ENCODE measurements around the gene ZDHHC14.

Gene ZDHHC14

DNA sequence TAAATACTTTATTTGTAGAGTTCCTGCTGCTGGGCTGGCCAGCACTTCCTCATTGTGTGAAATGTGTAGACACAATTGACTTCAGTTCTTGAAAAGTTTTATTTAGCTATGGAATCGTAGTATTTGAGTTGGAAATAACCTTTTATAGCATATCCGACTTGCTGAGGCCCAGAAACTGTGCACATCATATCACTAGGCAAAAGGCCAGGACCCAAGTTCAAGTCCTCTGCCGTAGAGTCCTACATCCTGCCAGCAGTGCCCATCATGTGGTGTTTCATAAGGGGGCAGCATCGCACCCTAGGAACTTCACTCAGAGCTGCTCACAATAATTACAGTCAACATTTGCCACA is 234.4 kb downstream of the ZDHHC14 start:
- H3K4me1 ChIP-seq (ENCODE audit: insufficient read depth, low read length), result peaks cover 29% of the 10 kb centered on the region
- no peaks in the 10 kb centered on the region for H3K27me3 ChIP-seq (ENCODE audit: control insufficient read depth in 1 of 2, insufficient read depth in 2 of 2, low read length in 2 of 2)
- no peaks in the 10 kb centered on the region for H3K9me3 ChIP-seq (ENCODE audit: low read length)
- no peak overlapping the region for H3K9ac ChIP-seq (ENCODE audit: low read length)
- H3K27ac ChIP-seq (ENCODE audit: low read depth, low read length), result no peak overlapping the region
- H3K4me3 ChIP-seq (ENCODE audit: low read depth in 1 of 2, low read length in 2 of 2), result no peak overlapping the region
- no peaks in the 10 kb centered on the region for H3K36me3 ChIP-seq (ENCODE audit: insufficient read depth, low read length)

DNA sequence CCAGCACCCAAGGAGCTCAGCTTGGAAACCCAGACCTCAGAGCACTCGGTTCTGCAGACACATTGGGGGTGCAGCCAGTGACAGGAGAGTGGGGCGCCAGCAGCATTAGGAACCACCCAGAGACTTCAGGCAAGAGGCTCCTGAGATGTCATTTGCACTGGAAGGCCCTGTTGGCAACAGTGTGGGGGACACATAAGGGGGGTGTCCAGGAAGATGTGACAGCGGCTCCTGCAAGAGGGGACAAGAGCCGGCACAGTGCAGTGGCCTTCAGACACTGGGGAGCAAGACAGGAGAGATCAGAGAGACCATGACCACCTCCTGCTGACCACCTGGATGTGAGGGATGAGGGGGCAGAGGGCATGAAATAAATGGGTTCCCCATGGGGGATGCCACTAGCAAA is 235.0 kb downstream of the ZDHHC14 start:
- no peaks in the 10 kb centered on the region for H3K9me3 ChIP-seq (ENCODE audit: low read length)
- no peaks in the 10 kb centered on the region for H3K36me3 ChIP-seq (ENCODE audit: insufficient read depth, low read length)
- peaks cover 29% of the 10 kb centered on the region for H3K4me1 ChIP-seq (ENCODE audit: insufficient read depth, low read length)
- no peaks in the 10 kb centered on the region for H3K27me3 ChIP-seq (ENCODE audit: control insufficient read depth in 1 of 2, insufficient read depth in 2 of 2, low read length in 2 of 2)
- H3K9ac ChIP-seq (ENCODE audit: low read length), result no peak overlapping the region
- no peak overlapping the region for H3K4me3 ChIP-seq (ENCODE audit: low read depth in 1 of 2, low read length in 2 of 2)
- H3K27ac ChIP-seq (ENCODE audit: low read depth, low read length), result no peak overlapping the region

- Histone ChIP-seq H3K4me3 (ENCODE audit: low read depth in 1 of 2, low read length in 2 of 2) (no peak overlapping the region), H3K4me1 (ENCODE audit: insufficient read depth, low read length) (no peaks in the 10 kb centered on the region), H3K9ac (ENCODE audit: low read length) (no peak overlapping the region), H3K9me3 (ENCODE audit: low read length) (no peaks in the 10 kb centered on the region), H3K27ac (ENCODE audit: low read depth, low read length) (no peak overlapping the region), H3K36me3 (ENCODE audit: insufficient read depth, low read length) (no peaks in the 10 kb centered on the region), H3K27me3 (ENCODE audit: control insufficient read depth in 1 of 2, insufficient read depth in 2 of 2, low read length in 2 of 2) (no peaks in the 10 kb centered on the region)
Observed at GRCh38 chr6:157620944-157621343, 240.0 kb downstream of the ZDHHC14 start.

- H3K4me3 ChIP-seq (ENCODE audit: low read depth in 1 of 2, low read length in 2 of 2), result no peak overlapping the region
- H3K4me1 ChIP-seq (ENCODE audit: insufficient read depth, low read length), result no peaks in the 10 kb centered on the region
- H3K9ac ChIP-seq (ENCODE audit: low read length), result no peak overlapping the region
- no peak overlapping the region for H3K27ac ChIP-seq (ENCODE audit: low read depth, low read length)
- H3K9me3 ChIP-seq (ENCODE audit: low read length), result no peaks in the 10 kb centered on the region
- H3K36me3 ChIP-seq (ENCODE audit: insufficient read depth, low read length), result no peaks in the 10 kb centered on the region
- no peaks in the 10 kb centered on the region for H3K27me3 ChIP-seq (ENCODE audit: control insufficient read depth in 1 of 2, insufficient read depth in 2 of 2, low read length in 2 of 2)
Observed at GRCh38 chr6:157621406-157621805, 240.4 kb downstream of the ZDHHC14 start.

GRCh38 chr6:157622427-157622826 is 241.4 kb downstream of the ZDHHC14 start:
- H3K36me3 ChIP-seq (ENCODE audit: insufficient read depth, low read length), result no peaks in the 10 kb centered on the region
- no peak overlapping the region for H3K4me3 ChIP-seq (ENCODE audit: low read depth in 1 of 2, low read length in 2 of 2)
- H3K27me3 ChIP-seq (ENCODE audit: control insufficient read depth in 1 of 2, insufficient read depth in 2 of 2, low read length in 2 of 2), result no peaks in the 10 kb centered on the region
- H3K4me1 ChIP-seq (ENCODE audit: insufficient read depth, low read length), result no peaks in the 10 kb centered on the region
- no peak overlapping the region for H3K9ac ChIP-seq (ENCODE audit: low read length)
- H3K27ac ChIP-seq (ENCODE audit: low read depth, low read length), result no peak overlapping the region
- no peaks in the 10 kb centered on the region for H3K9me3 ChIP-seq (ENCODE audit: low read length)

- Histone ChIP-seq H3K36me3 (ENCODE audit: insufficient read depth, low read length) (no peaks in the 10 kb centered on the region), H3K27ac (ENCODE audit: low read depth, low read length) (no peak overlapping the region), H3K9me3 (ENCODE audit: low read length) (no peaks in the 10 kb centered on the region), H3K27me3 (ENCODE audit: control insufficient read depth in 1 of 2, insufficient read depth in 2 of 2, low read length in 2 of 2) (no peaks in the 10 kb centered on the region), H3K4me1 (ENCODE audit: insufficient read depth, low read length) (no peaks in the 10 kb centered on the region), H3K4me3 (ENCODE audit: low read depth in 1 of 2, low read length in 2 of 2) (no peak overlapping the region), H3K9ac (ENCODE audit: low read length) (no peak overlapping the region)
Observed at GRCh38 chr6:157625111-157625510, 244.1 kb downstream of the ZDHHC14 start.

- Histone ChIP-seq H3K27me3 (ENCODE audit: control insufficient read depth in 1 of 2, insufficient read depth in 2 of 2, low read length in 2 of 2) (no peaks in the 10 kb centered on the region), H3K4me1 (ENCODE audit: insufficient read depth, low read length) (no peaks in the 10 kb centered on the region), H3K4me3 (ENCODE audit: low read depth in 1 of 2, low read length in 2 of 2) (no peak overlapping the region), H3K9ac (ENCODE audit: low read length) (no peak overlapping the region), H3K27ac (ENCODE audit: low read depth, low read length) (no peak overlapping the region), H3K36me3 (ENCODE audit: insufficient read depth, low read length) (no peaks in the 10 kb centered on the region), H3K9me3 (ENCODE audit: low read length) (no peaks in the 10 kb centered on the region)
Observed at GRCh38 chr6:157625764-157626163, 244.8 kb downstream of the ZDHHC14 start.

DNA sequence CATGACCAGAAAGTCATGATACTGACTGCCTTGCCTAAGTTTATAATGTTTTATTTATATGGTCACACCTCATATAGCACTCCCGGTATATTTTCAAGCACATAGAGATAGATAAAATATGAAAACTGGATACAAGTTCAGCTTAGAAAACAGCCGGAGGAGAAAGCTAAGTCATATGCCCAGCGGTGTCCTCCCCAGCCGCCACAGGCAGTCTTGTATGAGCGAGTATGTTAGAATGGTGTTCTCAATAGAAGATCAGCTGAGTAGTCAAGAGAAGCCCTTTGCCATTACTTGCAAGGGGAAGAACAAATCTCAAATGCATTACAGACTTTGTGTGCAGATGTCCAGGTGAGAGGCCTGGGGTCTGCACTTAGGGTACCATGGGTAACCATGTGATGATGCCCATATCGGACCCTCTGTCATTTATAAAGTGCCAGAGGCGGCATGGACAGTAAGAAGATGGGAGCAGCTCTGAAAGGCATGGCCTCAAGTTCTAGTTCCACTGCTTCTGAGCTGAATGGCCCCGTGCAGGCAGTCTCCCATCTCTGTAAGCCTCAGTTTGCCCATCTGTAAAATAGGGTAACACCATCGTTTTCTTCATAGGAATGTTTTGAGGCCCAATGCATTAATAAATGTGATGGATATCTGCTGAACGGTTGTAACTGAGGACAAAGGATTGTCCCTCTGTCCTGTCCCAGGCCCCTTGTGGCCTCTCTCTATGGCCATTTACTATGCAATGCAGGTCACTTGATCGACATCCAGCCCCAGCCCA is 246.4 kb downstream of the ZDHHC14 start:
- H3K9me3 ChIP-seq (ENCODE audit: low read length), result no peaks in the 10 kb centered on the region
- no peak overlapping the region for H3K4me3 ChIP-seq (ENCODE audit: low read depth in 1 of 2, low read length in 2 of 2)
- H3K4me1 ChIP-seq (ENCODE audit: insufficient read depth, low read length), result peaks cover 5% of the 10 kb centered on the region
- H3K9ac ChIP-seq (ENCODE audit: low read length), result no peak overlapping the region
- no peak overlapping the region for H3K27ac ChIP-seq (ENCODE audit: low read depth, low read length)
- no peaks in the 10 kb centered on the region for H3K36me3 ChIP-seq (ENCODE audit: insufficient read depth, low read length)
- no peaks in the 10 kb centered on the region for H3K27me3 ChIP-seq (ENCODE audit: control insufficient read depth in 1 of 2, insufficient read depth in 2 of 2, low read length in 2 of 2)

- Histone ChIP-seq H3K9me3 (ENCODE audit: low read length) (no peaks in the 10 kb centered on the region), H3K4me3 (ENCODE audit: low read depth in 1 of 2, low read length in 2 of 2) (no peak overlapping the region), H3K36me3 (ENCODE audit: insufficient read depth, low read length) (no peaks in the 10 kb centered on the region), H3K9ac (ENCODE audit: low read length) (no peak overlapping the region), H3K27ac (ENCODE audit: low read depth, low read length) (no peak overlapping the region), H3K27me3 (ENCODE audit: control insufficient read depth in 1 of 2, insufficient read depth in 2 of 2, low read length in 2 of 2) (no peaks in the 10 kb centered on the region), H3K4me1 (ENCODE audit: insufficient read depth, low read length) (peaks cover 13% of the 10 kb centered on the region)
Observed at GRCh38 chr6:157628463-157628862, 247.5 kb downstream of the ZDHHC14 start.

DNA sequence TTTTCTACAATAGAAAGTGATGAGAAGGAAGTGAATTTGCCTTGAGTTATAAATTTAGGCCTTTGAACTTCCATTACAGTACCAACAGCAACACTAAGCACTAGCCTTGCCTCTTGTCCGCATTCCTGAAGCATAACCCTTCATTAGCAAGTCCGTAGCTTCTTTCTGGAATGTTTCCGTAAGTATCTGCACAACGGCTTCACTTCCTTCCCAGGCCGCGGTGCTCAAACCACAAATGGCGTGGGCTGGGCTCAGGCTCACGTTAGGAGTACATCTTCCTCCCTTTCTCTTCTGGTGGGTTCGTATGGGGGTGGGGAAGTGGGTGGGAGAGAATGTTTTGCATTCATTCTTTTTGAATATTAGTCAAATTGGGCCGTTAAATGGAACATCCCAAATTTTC is 248.2 kb downstream of the ZDHHC14 start:
- H3K4me1 ChIP-seq (ENCODE audit: insufficient read depth, low read length), result peaks cover 13% of the 10 kb centered on the region
- H3K9me3 ChIP-seq (ENCODE audit: low read length), result no peaks in the 10 kb centered on the region
- no peak overlapping the region for H3K27ac ChIP-seq (ENCODE audit: low read depth, low read length)
- H3K36me3 ChIP-seq (ENCODE audit: insufficient read depth, low read length), result no peaks in the 10 kb centered on the region
- no peaks in the 10 kb centered on the region for H3K27me3 ChIP-seq (ENCODE audit: control insufficient read depth in 1 of 2, insufficient read depth in 2 of 2, low read length in 2 of 2)
- H3K4me3 ChIP-seq (ENCODE audit: low read depth in 1 of 2, low read length in 2 of 2), result no peak overlapping the region
- no peak overlapping the region for H3K9ac ChIP-seq (ENCODE audit: low read length)

- H3K4me1 ChIP-seq (ENCODE audit: insufficient read depth, low read length), result peaks cover 13% of the 10 kb centered on the region
- no peaks in the 10 kb centered on the region for H3K9me3 ChIP-seq (ENCODE audit: low read length)
- H3K27ac ChIP-seq (ENCODE audit: low read depth, low read length), result no peak overlapping the region
- no peak overlapping the region for H3K4me3 ChIP-seq (ENCODE audit: low read depth in 1 of 2, low read length in 2 of 2)
- H3K27me3 ChIP-seq (ENCODE audit: control insufficient read depth in 1 of 2, insufficient read depth in 2 of 2, low read length in 2 of 2), result no peaks in the 10 kb centered on the region
- H3K9ac ChIP-seq (ENCODE audit: low read length), result no peak overlapping the region
- H3K36me3 ChIP-seq (ENCODE audit: insufficient read depth, low read length), result no peaks in the 10 kb centered on the region
Observed at GRCh38 chr6:157630463-157631080, 249.6 kb downstream of the ZDHHC14 start.

DNA sequence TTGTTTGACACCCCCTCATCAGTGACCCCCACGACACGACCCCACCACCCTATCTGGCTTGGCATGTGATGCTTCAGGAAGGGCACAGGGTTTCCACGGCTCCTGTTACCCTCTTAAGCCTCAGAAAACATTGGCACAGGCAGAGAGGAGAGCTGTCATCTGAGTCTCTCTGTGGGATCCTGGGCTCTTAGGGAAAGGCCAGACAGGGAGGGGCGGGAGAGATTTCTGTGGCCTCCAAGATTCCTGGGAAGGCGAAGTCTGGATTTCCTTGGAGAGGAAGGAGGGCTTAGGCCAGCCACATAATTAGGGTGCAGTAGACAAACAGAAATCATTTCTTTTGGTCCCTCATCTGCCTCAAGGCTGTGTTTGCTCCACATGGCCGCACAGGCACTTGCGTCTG is 250.4 kb downstream of the ZDHHC14 start:
- H3K9ac ChIP-seq (ENCODE audit: low read length), result no peak overlapping the region
- no peak overlapping the region for H3K27ac ChIP-seq (ENCODE audit: low read depth, low read length)
- H3K4me1 ChIP-seq (ENCODE audit: insufficient read depth, low read length), result peaks cover 13% of the 10 kb centered on the region
- H3K9me3 ChIP-seq (ENCODE audit: low read length), result no peaks in the 10 kb centered on the region
- H3K36me3 ChIP-seq (ENCODE audit: insufficient read depth, low read length), result no peaks in the 10 kb centered on the region
- H3K27me3 ChIP-seq (ENCODE audit: control insufficient read depth in 1 of 2, insufficient read depth in 2 of 2, low read length in 2 of 2), result no peaks in the 10 kb centered on the region
- no peak overlapping the region for H3K4me3 ChIP-seq (ENCODE audit: low read depth in 1 of 2, low read length in 2 of 2)

All from muscle layer of colon (tissue), 2 donors.